Gastrocnemius medialis (tissue), 4 donors: ENCODE measurements around the gene PPP2R1B.

Source experiments
- CTCF ChIP-seq, 5 experiments: fragments of 450-650 bp in 3 of 5; fragments of 200-600 bp in 2 of 5; sonication (generic) in 2 of 5; IDR thresholded peaks in 4 of 5; conservative IDR thresholded peaks in 1 of 5; 1 replicate in 4 of 5; 2 replicates in 1 of 5; pipeline ENCODE4 v1.5.1; 2016 to 2019; ENCODE audit warnings: antibody characterized with exemption in 5 of 5, mild to moderate bottlenecking in 3 of 5, moderate library complexity in 3 of 5
- POLR2A ChIP-seq, 2 donors: fragments of 450-650 bp; IDR thresholded peaks; one replicate each; pipeline ENCODE4 v1.6.1; 2017; ENCODE audit warnings: antibody characterized with exemption in 2 of 2, mild to moderate bottlenecking in 2 of 2, moderate library complexity in 2 of 2

GRCh38 chr11:111814557-111815320 is 48.5 kb upstream of the PPP2R1B start:
- TF ChIP-seq CTCF (IDR thresholded peaks at IDR 0.05 in 4 of 5, conservative IDR thresholded peaks at IDR 0.05 in 1 of 5) = no peak
- TF ChIP-seq POLR2A (IDR thresholded peaks at IDR 0.05) = no peak
